ENCODE measurements around the gene BAIAP3.
A peak's percentile ranks its signal among the peaks of the same experiment; 100 is the strongest.

The BAIAP3 gene

DNA sequence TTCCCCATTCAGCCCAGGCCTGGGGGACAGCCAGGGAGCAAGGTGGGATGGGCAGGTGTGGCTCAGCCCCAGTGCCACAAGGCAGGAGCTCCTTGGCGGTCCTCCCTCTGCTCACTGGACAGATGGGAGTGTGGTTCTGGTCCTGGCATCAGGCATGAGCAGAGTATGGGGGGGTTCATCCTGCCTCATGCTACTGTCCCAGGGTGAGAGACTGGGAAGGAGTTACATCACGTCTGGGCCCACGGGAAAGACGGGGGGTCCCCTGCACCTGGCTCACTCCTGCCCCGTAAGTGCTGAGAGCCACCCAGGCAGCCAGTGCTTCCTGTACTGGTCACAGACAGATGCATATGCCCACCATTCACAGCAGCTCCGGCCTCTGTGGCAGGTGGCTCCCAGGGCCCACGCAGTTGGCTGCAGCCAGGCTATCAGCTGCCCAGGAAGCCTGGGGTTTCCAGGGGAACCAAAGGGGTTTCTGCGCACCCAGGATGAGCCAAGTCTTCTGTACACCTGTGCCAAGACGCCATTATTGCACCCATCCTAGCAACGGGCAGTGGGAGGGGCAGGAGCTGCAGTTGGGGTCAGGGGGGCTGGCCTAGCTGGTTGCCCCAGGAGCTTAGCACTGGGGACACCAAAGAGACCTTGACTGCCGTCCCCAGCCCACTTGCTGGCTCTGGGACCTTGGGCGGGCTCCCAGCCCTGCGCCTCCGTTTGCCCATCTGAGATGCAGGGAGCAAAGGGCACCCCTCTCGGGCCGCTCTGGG lies 1.9 kb downstream of the BAIAP3 start:
- no peak for DNase-seq

DNA sequence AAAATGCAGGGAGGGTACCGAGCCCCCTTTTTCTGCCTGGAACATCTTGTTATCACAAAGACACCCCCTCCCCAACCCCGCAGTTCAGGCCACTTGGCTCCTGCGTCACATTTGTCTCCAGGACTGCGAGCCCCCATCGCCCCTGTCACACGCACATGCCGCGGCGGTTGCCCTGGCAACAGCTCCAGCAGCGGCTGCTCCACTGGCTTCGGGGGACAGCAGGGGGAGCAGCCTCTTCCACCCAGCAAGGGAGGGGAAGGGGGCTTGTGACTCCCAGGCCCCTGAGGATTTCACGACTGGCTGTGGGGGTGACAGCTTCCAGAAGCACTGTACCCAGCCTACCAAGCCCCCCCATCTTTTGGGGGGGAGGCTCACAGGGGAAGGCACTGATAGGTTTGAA lies 2.6 kb downstream of the BAIAP3 start:
- DNase-seq, result no peak

DNA sequence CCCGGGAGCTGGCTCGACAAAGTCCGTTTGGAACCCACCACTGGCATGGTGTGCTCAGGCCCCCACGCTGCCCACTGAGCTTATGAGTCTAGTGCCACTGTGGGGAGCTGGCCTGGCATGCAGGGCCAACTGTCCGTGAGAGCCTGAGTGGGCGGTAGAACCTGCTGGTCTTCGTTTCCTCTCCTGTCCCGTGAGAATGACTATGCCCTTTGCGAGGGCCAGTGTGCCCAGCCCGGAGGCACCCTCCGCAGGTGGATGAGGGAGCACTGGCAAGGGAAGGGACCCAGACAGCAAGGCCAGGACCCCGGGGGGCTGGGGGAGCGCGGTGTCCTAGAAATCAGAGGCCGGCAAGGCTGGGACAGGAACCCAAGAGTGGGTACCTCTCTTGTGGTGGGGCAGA lies 3.2 kb downstream of the BAIAP3 start:
- DNase-seq, result no peak

DNA sequence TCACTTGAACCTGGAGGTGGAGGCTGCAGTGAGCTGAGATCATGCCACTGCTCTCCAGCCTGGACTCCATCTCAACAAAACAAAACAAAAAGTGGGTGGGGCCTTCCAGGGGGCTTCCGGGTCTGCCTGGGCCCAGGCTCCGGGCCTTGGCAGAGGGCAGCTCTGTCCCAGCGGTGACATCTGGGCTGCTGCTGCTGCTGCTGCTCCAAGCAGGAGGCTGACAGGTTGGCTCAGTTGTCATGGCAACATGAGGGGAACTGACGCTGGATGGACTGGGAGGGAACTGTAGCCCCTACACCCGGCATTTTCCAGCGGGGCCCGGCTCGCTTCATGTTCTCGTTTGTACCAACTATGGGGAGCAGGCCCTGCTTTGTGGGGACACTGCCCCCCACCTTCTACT lies 4.0 kb downstream of the BAIAP3 start:
- DNase-seq, result no peak

DNA sequence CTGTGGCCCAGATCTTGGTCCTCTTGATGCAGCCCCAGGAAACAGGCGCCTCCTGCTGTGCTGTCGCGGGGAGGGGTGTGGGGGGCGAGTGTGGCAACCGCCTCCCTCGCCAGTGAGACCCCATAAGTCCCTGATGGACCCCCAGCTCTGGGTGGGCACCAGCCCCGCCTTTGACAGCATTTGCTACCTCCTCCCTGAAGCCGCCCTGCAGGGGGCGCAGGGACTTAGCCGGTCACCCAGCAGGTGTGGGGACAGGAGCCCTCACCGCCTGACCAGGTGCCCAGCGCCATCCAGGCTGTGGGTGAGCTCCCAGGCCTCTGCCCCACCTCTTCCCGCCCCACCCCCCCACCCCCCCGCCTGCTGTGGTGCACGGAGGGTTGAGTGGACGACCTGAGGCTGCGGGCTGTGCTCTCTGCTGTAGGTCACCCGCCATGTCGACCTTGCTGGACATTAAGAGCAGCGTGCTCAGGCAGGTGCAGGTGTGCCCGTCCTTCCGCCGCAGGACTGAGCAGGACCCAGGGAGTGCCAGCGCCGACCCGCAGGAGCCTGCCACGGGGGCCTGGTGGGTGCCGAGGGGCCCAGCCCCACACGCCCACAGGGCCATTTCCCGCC lies 4.8 kb downstream of the BAIAP3 start:
- no peak for DNase-seq

GRCh38 chr16:1338855-1339675 lies 5.6 kb downstream of the BAIAP3 start:
- no peak for DNase-seq

DNA sequence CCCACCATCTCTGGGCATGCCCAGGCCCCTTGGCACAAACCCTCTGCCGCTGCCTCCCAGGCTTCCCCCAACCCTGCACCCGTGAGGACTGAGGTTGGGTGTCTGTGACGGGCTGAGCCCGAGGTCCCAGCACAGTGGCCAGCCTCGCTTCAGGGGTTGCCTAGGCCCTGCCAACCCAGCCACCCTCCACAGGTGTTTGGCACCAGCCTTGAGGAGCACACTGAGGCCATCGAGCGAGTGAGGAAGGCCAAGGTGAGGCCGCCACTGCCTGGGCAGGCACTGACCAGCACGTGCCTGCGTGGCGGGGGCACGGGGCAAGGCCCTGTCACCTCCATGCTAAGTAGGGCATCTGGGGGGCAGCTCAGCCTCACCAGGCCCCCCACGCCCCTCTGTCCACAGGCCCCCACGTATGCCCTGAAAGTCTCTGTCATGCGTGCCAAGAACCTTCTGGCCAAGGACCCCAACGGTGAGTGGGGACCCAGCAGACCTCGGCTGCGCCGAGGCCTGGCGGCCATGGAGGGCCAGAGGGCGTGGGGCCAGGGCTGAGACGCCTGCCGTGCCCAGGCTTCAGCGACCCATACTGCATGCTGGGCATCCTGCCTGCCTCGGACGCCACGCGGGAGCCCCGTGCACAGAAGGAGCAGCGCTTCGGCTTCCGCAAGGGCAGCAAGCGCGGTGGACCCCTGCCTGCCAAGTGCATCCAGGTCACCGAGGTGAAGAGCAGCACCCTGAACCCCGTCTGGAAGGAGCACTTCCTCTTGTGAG lies 7.5 kb downstream of the BAIAP3 start:
- DNase-seq, result no peak

GRCh38 chr16:1341495-1342420 lies 8.3 kb downstream of the BAIAP3 start:
- DNase-seq, result no peak

GRCh38 chr16:1342526-1343427 lies 9.3 kb downstream of the BAIAP3 start:
- peak; percentile 86 to 92 for DNase-seq

DNA sequence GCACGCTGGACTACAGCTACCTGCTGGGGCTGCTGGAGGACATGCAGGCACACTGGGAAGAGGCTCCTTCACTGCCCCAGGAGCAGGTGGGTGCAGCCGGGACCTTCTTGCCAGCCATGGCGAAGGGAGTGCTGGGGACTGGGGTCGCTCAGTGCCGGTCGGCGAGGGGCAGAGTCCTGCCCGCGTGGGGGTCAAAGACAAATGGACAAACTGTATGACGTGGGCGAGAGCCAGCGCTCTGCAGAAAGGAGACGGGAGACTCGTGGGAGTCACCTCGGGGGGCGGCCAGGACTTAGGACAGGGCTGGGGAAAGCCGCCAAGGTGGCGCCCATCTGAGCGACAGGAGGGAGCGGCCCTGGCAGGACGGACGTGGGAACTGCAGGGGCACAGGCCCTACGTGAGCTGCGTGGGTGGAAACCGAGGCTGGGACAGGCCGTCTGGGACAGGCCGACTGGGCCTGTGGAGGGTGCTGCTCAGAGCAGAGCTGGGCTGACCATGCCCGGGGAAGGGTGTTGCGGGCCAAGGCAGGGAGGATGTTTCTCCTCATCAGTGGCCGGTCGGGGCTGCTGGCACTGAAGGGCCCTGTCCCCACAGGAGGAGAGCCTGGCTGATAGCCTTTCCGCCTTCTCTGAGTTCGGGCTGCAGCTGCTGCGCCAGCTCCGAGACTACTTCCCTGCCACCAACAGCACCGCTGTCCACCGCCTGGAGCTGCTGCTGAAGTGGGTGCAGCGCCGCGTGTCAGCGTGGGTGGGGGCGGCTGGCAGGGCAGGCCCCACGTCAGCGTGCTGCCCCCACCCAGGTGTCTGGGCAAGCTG lies 10.2 kb downstream of the BAIAP3 start:
- DNase-seq, result no peak

GRCh38 chr16:1344499-1344898 lies 11.1 kb downstream of the BAIAP3 start:
- no peak for DNase-seq

DNA sequence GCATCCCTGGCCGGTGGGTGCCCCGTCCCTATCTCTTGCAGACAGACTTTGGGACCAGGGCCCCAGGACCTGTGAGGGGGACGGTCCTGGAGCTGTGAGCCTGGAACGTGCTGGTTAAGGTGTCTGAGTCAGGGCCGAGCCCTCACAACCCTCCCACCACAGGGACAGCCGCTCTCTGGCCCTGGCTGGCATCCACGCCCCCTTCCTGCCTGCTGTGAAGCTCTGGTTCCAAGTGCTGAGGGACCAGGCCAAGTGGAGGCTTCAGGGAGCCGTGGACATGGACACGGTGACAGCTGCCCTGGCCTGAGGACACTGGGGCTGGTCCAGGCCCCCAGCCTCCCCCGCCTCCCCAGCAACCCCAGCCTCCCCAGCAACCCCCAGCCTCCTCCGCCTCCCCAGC lies 11.6 kb downstream of the BAIAP3 start:
- no peak for DNase-seq

- no peak for DNase-seq
Observed at GRCh38 chr16:1345651-1346421, 12.4 kb downstream of the BAIAP3 start.

GRCh38 chr16:1346422-1347285 lies 13.2 kb downstream of the BAIAP3 start:
- DNase-seq, result no peak

DNA sequence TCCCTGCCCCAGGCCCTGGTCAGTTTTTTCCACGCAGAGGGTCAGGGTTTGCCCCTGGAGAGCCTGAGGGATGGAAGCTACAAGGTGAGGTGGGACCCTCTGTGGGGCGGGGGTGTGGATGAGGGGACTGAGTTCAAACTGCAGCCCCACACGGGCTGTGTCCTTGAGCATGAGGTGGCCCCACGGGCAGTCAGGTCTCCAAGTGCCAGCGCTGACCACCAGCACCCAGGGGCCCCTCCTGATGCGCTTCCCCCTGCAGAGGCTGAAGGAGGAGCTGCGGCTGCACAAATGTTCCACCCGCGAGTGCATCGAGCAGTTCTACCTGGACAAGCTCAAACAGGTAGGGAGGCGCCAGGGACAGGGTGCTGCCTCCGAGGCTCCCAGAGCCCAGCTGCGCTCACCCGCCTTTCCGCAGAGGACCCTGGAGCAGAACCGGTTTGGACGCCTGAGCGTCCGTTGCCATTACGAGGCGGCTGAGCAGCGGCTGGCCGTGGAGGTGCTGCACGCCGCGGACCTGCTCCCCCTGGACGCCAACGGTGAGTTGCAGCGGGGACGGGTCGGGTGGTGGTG lies 13.9 kb downstream of the BAIAP3 start:
- no peak for DNase-seq

DNA sequence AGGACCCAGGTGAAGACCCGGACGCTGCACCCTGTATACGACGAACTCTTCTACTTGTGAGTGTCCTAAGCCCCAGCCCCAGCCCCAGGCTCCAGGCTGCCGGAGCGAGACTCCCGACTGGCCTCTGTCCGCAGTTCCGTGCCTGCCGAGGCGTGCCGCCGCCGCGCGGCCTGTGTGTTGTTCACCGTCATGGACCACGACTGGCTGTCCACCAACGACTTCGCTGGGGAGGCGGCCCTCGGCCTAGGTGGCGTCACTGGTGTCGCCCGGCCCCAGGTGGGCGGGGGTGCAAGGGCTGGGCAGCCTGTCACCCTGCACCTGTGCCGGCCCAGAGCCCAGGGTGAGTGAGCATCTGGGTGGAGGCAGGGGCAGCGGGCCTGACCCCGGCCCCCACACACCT lies 14.5 kb downstream of the BAIAP3 start:
- DNase-seq, result no peak

DNA sequence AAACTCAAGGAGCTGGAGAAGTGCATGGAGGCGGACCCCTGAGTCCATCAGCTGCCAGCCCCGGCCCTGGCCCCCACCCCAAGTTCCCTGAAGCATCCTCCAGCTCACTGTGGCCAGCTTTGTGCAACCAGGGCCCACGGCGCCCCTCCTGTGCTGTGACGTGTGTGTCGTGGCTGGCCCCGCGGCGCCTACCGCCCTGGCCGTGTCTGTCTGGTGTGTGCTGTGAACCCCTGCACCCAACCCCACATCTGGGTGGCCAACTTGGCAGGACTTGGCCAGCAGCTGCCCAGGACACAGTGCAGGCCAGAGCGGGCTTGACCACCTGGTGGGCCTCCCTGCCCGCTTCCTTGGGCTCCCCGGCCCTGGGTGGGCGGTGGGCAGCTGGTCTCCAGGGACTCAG lies 15.0 kb downstream of the BAIAP3 start:
- no peak for DNase-seq

- no peak for DNase-seq
Observed at GRCh38 chr16:1348926-1349325, 15.5 kb downstream of the BAIAP3 start.
